ENCODE measurements around the gene PHF10. TPM values are rescaled to one million over a fixed set of nuclear protein-coding genes. Genes with fewer than 3 reads are reported as not detected.
A peak's percentile ranks its signal among the peaks of the same experiment; 100 is the strongest.

The PHF10 gene
- total RNA-seq, 2 experiments from 2014 or later, result 72.9 to 74.2 TPM

- no peak for DNase-seq
- intact Hi-C loops (cut with micrococcal nuclease), result no loop called here
- Mint-ChIP-seq H3K27ac (no peak overlapping the region), H3K9me3 (no peaks in the 10 kb centered on the region), H3K27me3 (ENCODE audit: low read depth) (peaks cover 5% of the 10 kb centered on the region), H3K36me3 (ENCODE audit: low read depth) (no peaks in the 10 kb centered on the region), H3K4me3 (no peak overlapping the region), H3K4me1 (ENCODE audit: low read depth) (no peaks in the 10 kb centered on the region)
- CTCF ChIA-PET, result no interaction called here
Observed at GRCh38 chr6:169741344-169741743, 17.0 kb upstream of the PHF10 start.

- CTCF ChIA-PET, result no interaction called here
- Mint-ChIP-seq H3K27me3 (ENCODE audit: low read depth) (peaks cover 10% of the 10 kb centered on the region), H3K4me3 (no peak overlapping the region), H3K36me3 (ENCODE audit: low read depth) (no peaks in the 10 kb centered on the region), H3K9me3 (no peaks in the 10 kb centered on the region), H3K4me1 (ENCODE audit: low read depth) (no peaks in the 10 kb centered on the region), H3K27ac (no peak overlapping the region)
- intact Hi-C loops (cut with micrococcal nuclease), result no loop called here
- DNase-seq, result no peak
Observed at GRCh38 chr6:169738976-169739529, 14.8 kb upstream of the PHF10 start.

- H3K36me3 Mint-ChIP-seq (ENCODE audit: low read depth), result no peaks in the 10 kb centered on the region
- intact Hi-C loops (cut with micrococcal nuclease), result no loop called here
- no peaks in the 10 kb centered on the region for H3K9me3 Mint-ChIP-seq
- H3K27ac Mint-ChIP-seq, result no peak overlapping the region
- H3K27me3 Mint-ChIP-seq (ENCODE audit: low read depth), result peaks cover 12% of the 10 kb centered on the region
- no peaks in the 10 kb centered on the region for H3K4me1 Mint-ChIP-seq (ENCODE audit: low read depth)
- H3K4me3 Mint-ChIP-seq, result no peak overlapping the region
- no peak for DNase-seq
- CTCF ChIA-PET, result no interaction called here
Observed at GRCh38 chr6:169738204-169738975, 14.1 kb upstream of the PHF10 start.

- H3K27me3 Mint-ChIP-seq (ENCODE audit: low read depth), result peaks cover 2% of the 10 kb centered on the region
- CTCF ChIA-PET, result no interaction called here
- DNase-seq, result no peak
- H3K4me1 Mint-ChIP-seq (ENCODE audit: low read depth), result peaks cover 16% of the 10 kb centered on the region
- no peak overlapping the region for H3K4me3 Mint-ChIP-seq
- peaks cover 4% of the 10 kb centered on the region for H3K36me3 Mint-ChIP-seq (ENCODE audit: low read depth)
- intact Hi-C loops (cut with micrococcal nuclease), result no loop called here
- H3K27ac Mint-ChIP-seq, result no peak overlapping the region
- H3K9me3 Mint-ChIP-seq, result no peaks in the 10 kb centered on the region
Observed at GRCh38 chr6:169729961-169730360, 5.7 kb upstream of the PHF10 start.

- Mint-ChIP-seq H3K27ac (no peak overlapping the region), H3K4me3 (no peak overlapping the region), H3K9me3 (no peaks in the 10 kb centered on the region), H3K27me3 (ENCODE audit: low read depth) (no peaks in the 10 kb centered on the region), H3K36me3 (ENCODE audit: low read depth) (peaks cover 8% of the 10 kb centered on the region), H3K4me1 (ENCODE audit: low read depth) (peaks cover 18% of the 10 kb centered on the region)
- intact Hi-C loops (cut with micrococcal nuclease), result no loop called here
- CTCF ChIA-PET, result no interaction called here
- no peak for DNase-seq
Observed at GRCh38 chr6:169726963-169727362, 2.7 kb upstream of the PHF10 start.

GRCh38 chr6:169726049-169726400 is 1.7 kb upstream of the PHF10 start:
- no peaks in the 10 kb centered on the region for H3K27me3 Mint-ChIP-seq (ENCODE audit: low read depth)
- H3K36me3 Mint-ChIP-seq (ENCODE audit: low read depth), result peaks cover 8% of the 10 kb centered on the region
- DNase-seq, result no peak
- intact Hi-C loops (cut with micrococcal nuclease), result no loop called here
- peak overlapping the region; percentile 80 for H3K4me3 Mint-ChIP-seq
- peaks cover 24% of the 10 kb centered on the region for H3K4me1 Mint-ChIP-seq (ENCODE audit: low read depth)
- CTCF ChIA-PET, result no interaction called here
- H3K27ac Mint-ChIP-seq, result no peak overlapping the region
- H3K9me3 Mint-ChIP-seq, result no peaks in the 10 kb centered on the region

- Mint-ChIP-seq H3K4me3 (peak overlapping the region; percentile 80), H3K36me3 (ENCODE audit: low read depth) (peaks cover 9% of the 10 kb centered on the region), H3K27me3 (ENCODE audit: low read depth) (no peaks in the 10 kb centered on the region), H3K9me3 (no peaks in the 10 kb centered on the region), H3K4me1 (ENCODE audit: low read depth) (peaks cover 29% of the 10 kb centered on the region), H3K27ac (peak overlapping the region; percentile 76)
- intact Hi-C loops (cut with micrococcal nuclease), result no loop called here
- CTCF ChIA-PET, result no interaction called here
- DNase-seq, result peak; percentile 38
Observed at GRCh38 chr6:169725125-169726048, 1.1 kb upstream of the PHF10 start.

- peak overlapping the region; percentile 70 for H3K4me3 Mint-ChIP-seq
- CTCF ChIA-PET, result no interaction called here
- no peaks in the 10 kb centered on the region for H3K27me3 Mint-ChIP-seq (ENCODE audit: low read depth)
- intact Hi-C loops (cut with micrococcal nuclease), result loop anchor here (1.0 to 2.0 kb wide), 2 partner anchors 27 to 267 kb away; partner anchors contain the start of genes DYNLT2 and ERMARD
- no peak overlapping the region for H3K27ac Mint-ChIP-seq
- DNase-seq, result peak; percentile 20
- H3K4me1 Mint-ChIP-seq (ENCODE audit: low read depth), result peaks cover 41% of the 10 kb centered on the region
- H3K36me3 Mint-ChIP-seq (ENCODE audit: low read depth), result peaks cover 15% of the 10 kb centered on the region
- H3K9me3 Mint-ChIP-seq, result no peaks in the 10 kb centered on the region
Observed at GRCh38 chr6:169723991-169724493, 258 bp downstream of the PHF10 start.

GRCh38 chr6:169723200-169723909 is 945 bp downstream of the PHF10 start:
- H3K4me1 Mint-ChIP-seq (ENCODE audit: low read depth), result peaks cover 43% of the 10 kb centered on the region
- peak overlapping the region; percentile 94 for H3K27ac Mint-ChIP-seq
- H3K36me3 Mint-ChIP-seq (ENCODE audit: low read depth), result peaks cover 17% of the 10 kb centered on the region
- H3K27me3 Mint-ChIP-seq (ENCODE audit: low read depth), result no peaks in the 10 kb centered on the region
- CTCF ChIA-PET, result interaction anchor here (0.8 to 1.5 kb wide), 2 partner anchors 15 to 66 kb away, joined by 3 read pairs; no protein-coding TSS in a partner anchor
- intact Hi-C loops (cut with micrococcal nuclease), result loop anchor here (1.0 to 2.0 kb wide), 2 partner anchors 28 to 267 kb away; partner anchors contain the start of genes DYNLT2 and ERMARD
- peak overlapping the region; percentile 84 for H3K4me3 Mint-ChIP-seq
- H3K9me3 Mint-ChIP-seq, result no peaks in the 10 kb centered on the region
- DNase-seq, result peak; percentile 62

GRCh38 chr6:169722362-169723199 is 1.7 kb downstream of the PHF10 start:
- intact Hi-C loops (cut with micrococcal nuclease), result loop anchor here (1.0 to 2.0 kb wide), 6 partner anchors 8 to 831 kb away; partner anchors contain the start of genes C6orf120, DYNLT2, ERMARD and PSMB1
- CTCF ChIA-PET, result interaction anchor here (0.5 to 1.5 kb wide), 4 partner anchors 15 to 68 kb away, joined by 3 read pairs; no protein-coding TSS in a partner anchor

GRCh38 chr6:169720207-169720855 is 4.0 kb downstream of the PHF10 start:
- intact Hi-C loops (cut with micrococcal nuclease), result no loop called here
- peak overlapping the region; percentile 44 for H3K27ac Mint-ChIP-seq
- H3K27me3 Mint-ChIP-seq (ENCODE audit: low read depth), result no peaks in the 10 kb centered on the region
- no peak overlapping the region for H3K4me3 Mint-ChIP-seq
- H3K36me3 Mint-ChIP-seq (ENCODE audit: low read depth), result peaks cover 28% of the 10 kb centered on the region
- H3K4me1 Mint-ChIP-seq (ENCODE audit: low read depth), result peaks cover 30% of the 10 kb centered on the region
- no peak for DNase-seq
- CTCF ChIA-PET, result no interaction called here
- H3K9me3 Mint-ChIP-seq, result no peaks in the 10 kb centered on the region

More at GRCh38 chr6:169722362-169723199, 1.7 kb downstream of the PHF10 start:
- peaks cover 17% of the 10 kb centered on the region for H3K36me3 Mint-ChIP-seq (ENCODE audit: low read depth)
- H3K4me3 Mint-ChIP-seq, result peak overlapping the region; percentile 84
- peak; percentile 70 for DNase-seq
- H3K27ac Mint-ChIP-seq, result peak overlapping the region; percentile 94
- H3K27me3 Mint-ChIP-seq (ENCODE audit: low read depth), result no peaks in the 10 kb centered on the region
- H3K4me1 Mint-ChIP-seq (ENCODE audit: low read depth), result peaks cover 41% of the 10 kb centered on the region
- H3K9me3 Mint-ChIP-seq, result no peaks in the 10 kb centered on the region

All from activated naive CD4-positive, alpha-beta T cell treated with anti-CD3 and anti-CD28 coated beads for 36 hours (primary cell).